ENCODE data around the gene TMEM30A.

The TMEM30A gene

DNA sequence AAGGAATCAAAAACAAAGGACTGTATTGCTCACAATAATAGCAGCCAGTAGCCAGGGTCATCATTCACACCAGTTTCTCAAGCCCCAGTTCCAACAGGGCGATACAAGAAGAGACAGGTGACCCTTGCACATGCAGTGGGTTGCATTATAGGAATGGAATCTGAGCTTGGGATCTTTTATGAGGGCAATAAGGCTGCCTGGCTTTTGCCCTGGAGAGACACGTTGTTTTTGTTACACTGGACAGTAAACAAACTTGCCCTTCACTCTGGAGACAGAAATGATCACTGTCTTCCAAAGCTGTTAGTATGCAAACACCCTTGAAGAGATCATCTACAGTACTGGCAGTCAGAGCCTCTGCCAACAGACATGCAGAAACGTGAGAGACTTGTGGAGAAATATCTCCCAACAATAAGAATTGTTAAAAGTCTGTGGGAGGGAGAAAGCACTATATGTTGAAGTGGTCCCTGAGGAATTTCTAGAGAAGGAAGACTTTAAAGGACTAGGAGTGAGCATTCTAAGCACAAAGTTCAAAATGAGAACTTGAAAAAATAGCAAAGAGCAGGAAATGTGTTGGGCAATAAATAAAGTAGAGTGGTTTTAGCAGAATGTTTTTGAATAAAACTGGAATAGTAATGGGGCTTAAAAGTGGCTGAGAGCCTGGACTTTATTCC, 72.5 kb downstream of the TMEM30A start:
- DNase-seq: no peak

DNA sequence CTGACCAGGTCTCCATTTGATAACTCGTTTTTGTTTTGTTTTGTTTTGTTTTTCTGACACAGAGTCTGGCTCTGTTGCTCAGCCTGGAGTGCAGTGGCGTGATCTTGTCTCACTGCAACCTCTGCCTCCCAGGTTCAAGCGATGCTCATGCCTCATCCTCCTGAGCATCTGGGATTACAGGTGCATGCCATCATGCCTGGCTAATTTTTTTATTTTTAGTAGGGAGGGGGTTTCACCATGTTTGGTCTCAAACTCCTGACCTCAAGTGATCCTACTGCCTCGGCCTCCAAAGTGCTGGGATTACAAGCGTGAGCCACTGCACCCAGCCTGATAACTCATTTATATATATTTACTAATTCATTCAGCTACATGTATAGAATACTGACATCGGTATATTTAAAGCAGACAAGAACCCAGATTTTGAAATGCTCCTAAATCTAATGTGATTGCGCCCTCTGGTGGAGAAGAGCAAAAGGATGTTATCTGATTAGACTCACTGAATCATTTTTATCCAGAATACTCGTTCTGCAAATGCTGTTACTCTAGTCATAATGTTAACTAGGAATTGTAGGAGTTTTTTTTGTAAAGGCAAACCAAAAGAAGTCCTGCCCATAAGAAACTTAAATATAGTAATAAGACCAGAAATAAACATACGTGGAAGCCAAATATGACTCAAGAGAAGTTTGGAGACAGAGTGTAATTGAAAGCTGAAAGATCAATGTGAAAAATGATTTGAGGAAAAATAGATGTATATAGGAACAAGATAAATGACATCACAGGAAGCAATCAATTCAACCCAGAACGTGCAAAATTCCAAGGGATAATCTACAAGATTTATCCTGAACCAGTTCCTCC, 73.5 kb downstream of the TMEM30A start:
- DNase-seq: peak; percentile 76

DNA sequence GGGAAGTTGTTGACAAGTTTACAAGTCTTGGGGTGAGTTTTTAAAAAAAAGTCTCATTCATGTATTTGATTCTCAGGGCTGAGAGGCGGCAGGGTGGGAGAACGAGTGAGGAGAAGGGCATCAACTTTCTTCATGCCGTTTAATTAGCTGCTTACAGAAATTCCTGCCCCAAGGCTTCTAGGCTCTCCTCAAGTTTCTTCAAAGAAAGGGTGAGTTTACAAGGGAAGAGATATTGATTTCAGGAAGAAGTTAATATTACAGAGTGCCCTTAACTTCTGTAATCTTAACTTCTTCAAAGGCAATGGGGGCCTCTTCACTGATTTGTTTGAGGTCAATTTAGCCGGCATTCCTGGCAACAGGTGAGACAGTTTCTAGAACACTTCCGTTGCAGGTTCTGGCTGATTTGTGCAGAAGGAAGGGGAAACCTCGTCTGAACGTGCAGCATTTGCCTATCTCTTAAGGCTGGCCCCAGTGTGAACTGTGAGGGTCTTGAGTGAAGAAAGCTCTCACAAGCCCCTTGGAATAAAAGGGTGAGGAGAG, 75.3 kb downstream of the TMEM30A start:
- DNase-seq: no peak

DNA sequence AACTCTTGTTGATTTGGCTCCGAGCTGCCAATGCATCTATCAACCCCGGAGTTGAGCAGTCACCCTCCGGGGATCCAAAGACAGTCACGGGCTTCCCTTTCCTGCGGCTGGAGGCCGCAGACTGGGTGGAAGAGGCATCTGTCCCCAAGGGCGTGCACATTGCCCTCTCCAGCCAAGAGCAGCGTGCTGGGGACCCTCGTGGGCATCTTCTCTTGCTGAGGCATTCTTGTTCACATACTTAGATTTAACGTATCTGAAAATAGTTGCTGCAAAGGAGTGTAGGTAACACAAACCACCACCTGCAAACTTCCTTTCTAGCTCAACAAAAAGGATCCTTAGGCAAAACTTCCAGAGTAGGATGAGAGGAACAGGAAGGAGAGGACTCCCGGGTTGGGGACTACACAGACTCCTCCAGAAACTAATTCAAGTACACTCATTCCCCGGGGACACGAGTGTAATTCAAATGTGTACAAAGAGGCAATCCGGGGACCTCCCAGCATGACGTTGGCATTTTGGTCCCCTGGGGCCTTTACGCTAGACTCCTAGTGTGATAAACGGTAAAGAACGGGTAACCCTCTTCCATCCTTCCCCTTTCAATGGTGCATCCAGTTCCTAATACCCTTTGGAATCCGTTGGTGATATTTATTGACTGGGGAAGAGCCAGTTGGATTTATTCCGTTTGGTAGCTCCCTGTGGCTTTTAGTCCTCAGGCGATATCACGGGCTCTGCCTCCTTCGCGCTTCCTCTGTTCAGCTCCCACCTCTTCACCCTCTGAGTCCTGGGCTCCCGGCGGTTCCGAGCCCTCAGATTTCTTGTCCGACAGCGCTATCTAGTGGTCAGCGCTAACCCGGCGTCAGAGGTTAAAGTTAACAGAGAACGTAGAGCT, 76.1 kb downstream of the TMEM30A start:
- peak; percentile 53 for DNase-seq

DNA sequence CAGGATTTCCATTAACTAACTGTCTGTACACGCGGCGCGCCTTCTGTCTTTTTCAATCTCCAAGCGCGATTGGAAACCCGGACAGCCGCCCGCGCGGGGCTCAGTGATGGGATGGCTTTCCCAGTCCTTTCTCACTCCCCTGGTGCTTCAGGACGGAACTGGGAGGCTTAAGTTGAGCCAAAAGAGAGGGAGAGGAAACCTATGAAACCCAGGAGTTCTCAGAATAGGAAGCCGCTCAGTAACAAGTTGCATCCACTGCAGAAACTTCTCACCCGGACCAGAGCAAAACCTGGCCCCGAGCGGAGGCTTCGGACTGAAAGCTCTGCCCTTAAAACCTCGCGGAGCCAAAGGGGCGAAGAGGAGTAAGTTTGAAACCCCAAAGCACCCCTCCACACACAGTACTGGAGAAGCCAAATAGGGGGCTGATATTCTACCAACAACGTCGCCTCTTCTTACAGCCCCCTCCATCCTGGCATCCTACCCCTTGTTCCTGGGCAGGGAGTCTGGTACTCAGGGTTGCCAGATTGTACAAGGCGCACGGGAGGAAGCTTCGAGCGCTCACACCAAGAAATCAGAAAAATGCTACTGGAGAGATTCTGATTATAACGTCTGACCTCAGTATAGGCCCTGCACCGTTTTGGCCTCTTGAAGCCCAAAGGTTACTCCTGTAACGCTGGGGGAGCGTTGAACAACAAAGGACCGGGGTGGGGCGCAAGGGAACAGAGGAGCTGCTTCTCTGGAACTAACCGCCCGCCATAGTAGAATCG, 77.8 kb downstream of the TMEM30A start:
- DNase-seq: no peak

DNA sequence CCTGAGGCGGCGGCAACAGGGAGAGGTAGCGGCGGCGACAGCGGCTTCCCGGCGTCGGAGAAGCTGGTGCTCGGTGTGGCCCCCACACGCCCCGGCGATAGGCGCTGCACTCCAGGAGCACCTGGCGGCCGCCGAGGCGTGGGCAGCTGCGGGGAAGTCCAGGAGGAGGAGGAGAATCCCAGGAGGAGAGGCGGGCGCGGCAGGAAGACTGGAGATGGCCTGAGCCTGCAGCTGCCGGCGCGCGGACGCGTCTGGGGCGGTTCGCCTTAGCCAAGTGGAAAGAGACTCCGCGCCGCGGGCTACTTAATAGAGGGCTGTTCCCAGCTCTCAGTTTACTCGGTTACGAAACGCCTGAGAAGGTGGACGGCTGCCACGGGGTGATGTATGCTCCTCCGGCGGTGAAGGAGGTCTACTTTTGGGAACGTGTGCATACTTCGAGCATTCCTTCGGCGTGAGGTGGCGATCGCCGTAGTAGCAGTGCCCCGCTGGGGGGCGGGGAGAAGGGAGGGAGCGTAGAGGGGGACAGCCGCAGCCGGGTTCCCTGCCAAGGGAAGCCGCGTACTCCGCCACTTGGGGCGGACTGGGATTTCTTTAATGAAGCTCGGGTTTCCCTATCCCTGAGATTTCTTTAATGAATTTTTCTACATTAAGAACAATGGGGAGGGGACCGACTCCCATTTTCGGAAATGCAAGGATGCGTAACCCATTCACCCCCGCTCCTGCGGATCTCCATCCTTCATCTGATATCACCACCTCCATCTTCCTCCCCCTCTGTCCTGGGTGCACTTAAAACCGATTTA, 78.6 kb downstream of the TMEM30A start, which contains the start of gene COL12A1:
Gene COL12A1 (minus strand): TSS at position 278 of the 800 bp plus-strand sequence. CDS start 3,261 bp downstream, outside the sequence.
- DNase-seq: peak; percentile 94

DNA sequence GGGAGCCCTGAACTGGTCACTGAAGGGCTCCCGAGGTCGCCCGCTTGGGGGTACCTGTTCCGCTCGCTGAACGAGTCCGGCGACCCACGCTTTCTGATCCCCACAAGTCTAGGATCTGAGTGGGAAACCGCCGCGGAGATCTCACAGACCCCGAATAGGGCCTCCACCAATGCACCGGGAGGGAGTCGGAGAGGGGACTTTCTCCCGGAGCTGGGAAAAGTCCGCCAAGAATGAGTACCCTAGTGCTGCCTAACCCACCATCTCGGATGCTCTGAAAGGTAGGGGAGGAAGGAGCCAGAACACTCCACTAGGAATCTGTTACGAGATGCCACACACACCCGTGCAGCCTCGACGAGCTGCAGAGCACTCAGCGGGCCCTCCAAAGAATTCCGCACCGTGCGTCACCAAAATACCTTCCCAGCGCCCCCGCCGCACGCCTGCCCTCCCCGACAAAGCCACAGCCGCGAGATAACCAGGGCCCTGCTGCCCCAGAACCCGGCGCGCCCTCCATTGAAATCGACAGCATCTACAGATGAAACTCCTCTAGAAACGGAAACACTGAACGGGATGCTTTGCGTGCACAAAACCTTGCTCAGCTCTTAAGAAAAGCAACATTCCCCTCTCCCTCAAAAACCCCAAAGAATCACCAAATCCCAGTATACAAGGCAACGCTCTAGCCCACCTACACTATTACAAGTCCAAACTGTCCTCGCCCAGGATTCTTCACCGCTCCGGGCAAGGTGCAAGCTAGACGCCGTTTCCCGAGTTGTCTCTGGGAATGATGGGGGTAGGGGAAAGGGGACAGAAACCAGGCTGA, 79.4 kb downstream of the TMEM30A start:
- peak; percentile 61 for DNase-seq

DNA sequence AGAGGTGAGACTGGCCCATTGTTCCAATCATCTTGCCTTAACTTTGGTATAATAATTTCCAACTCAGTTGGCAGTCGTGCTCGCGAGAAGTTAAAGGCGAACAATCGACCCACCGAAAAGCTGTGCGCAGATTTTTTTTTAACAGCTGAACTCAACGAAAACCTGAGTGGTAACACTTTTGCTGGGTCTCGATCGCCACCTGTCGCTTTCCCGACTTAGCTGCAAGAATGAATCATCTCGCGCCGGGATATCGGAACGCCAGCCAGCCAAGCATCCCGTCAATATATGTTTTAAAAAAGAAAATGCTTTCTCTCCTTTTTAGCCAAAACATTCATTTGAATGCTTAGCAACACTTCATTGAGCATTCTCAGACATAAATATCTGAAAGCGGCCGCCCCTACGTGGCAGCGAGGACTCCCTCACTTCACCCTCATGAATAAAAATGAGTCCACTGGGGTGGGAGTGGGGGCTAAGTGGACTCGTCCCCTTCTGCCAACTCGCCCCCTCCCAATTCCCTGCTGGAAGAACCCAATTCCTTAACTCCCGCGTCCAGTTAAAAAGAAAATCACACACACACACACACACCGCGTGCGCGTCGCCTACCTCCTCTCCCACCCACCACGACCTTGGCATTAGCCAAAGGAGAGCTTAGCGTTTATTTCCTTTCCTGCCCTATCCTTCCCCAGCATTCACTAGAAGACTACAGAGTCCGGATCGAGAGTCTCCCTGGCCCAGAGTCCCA, 80.2 kb downstream of the TMEM30A start:
- peak; percentile 86 for DNase-seq

DNA sequence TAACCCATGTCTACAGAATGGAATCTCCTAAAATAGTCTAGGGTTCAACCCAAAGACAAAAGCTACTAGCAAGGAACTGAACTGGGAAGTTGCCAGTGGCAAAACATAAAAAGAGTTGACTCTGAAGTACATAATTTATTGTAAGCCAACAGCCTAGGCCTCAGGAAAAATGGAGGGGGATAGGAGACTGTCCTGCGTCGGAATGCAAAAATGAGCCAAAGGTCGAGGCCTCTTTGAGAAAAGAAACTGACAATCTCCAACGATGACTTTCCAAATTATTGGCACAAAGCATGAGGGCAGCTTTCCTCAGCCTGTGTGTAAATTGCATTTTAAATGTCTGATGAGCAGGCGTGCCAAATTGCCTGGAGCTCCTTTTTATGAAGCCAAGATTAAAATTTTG, 80.9 kb downstream of the TMEM30A start:
- DNase-seq: no peak
